Heart left ventricle (tissue), 16 donors: ENCODE data around the gene ANKRD2. TPM values are rescaled to one million over a fixed set of nuclear protein-coding genes. Genes with fewer than 3 reads are reported as not detected.
"Not testable (repeated sequence)": the region's sequence is repeated elsewhere in the genome, so short reads cannot be mapped to it uniquely, and the experiment has no call there.

Experiments used
- ATAC-seq, 4 donors: fragments of 200-7000 bp; cut with Tn5 transposase; one replicate each; pipeline ENCODE4 v1.9.1; 2020 to 2022; ENCODE audit warnings: moderate library complexity in 4 of 4, mild to moderate bottlenecking in 3 of 4, moderate number of reproducible peaks in 1 of 4
- DNase-seq, 5 donors: peaks; one replicate each; pipeline ENCODE4 v3.0.0-alpha.2; 2020
- H3K27ac ChIP-seq, 12 donors: fragments of 200-600 bp; sonication (generic) in 4 of 12; one replicate each; pipeline versions ENCODE4 v1.5.0 to v1.8.0; 2016 to 2022; ENCODE audit warnings: mild to moderate bottlenecking in 2 of 12
- H3K27me3 ChIP-seq, 9 donors: fragments of 200-600 bp; sonication (generic) in 2 of 9; one replicate each; pipeline versions ENCODE4 v1.5.1 to v1.8.0; 2016 to 2022; ENCODE audit warnings: mild to moderate bottlenecking in 3 of 9
- H3K36me3 ChIP-seq, 9 donors: fragments of 200-600 bp; sonication (generic) in 2 of 9; one replicate each; pipeline versions ENCODE4 v1.5.0 to v1.8.0; 2018 to 2022; ENCODE audit warnings: mild to moderate bottlenecking in 2 of 9
- H3K4me1 ChIP-seq, 12 donors: fragments of 200-600 bp; sonication (generic) in 4 of 12; one replicate each; pipeline versions ENCODE4 v1.5.0 to v1.8.0; 2016 to 2022; ENCODE audit warnings: mild to moderate bottlenecking in 3 of 12
- H3K4me3 ChIP-seq, 12 donors: fragments of 200-600 bp; sonication (generic) in 4 of 12; one replicate each; pipeline versions ENCODE4 v1.5.0 to v1.8.0; 2017 to 2022; ENCODE audit warnings: mild to moderate bottlenecking in 9 of 12, moderate library complexity in 4 of 12
- H3K9me3 ChIP-seq, 12 donors: fragments of 200-600 bp; sonication (generic) in 4 of 12; one replicate each; pipeline versions ENCODE4 v1.5.0 to v1.8.0; 2016 to 2022; ENCODE audit warnings: mild to moderate bottlenecking in 1 of 12
- POLR2A ChIP-seq, 2 donors: fragments of 450-650 bp; IDR thresholded peaks; one replicate each; pipeline ENCODE4 v1.6.1; 2017; ENCODE audit warnings: antibody characterized with exemption in 2 of 2, mild to moderate bottlenecking in 2 of 2, moderate library complexity in 2 of 2
- WGBS, 4 donors: extraction: QIAGEN DNeasy Blood & Tissue Kit in 2 of 4; methylation state at CpG; one replicate each; pipeline versions ENCODE4 v1.1.5 to v1.1.7; 2013 to 2018; 5-methylcytosine and 5-hydroxymethylcytosine counted together
- intact Hi-C, 10 donors: fragments of 100-400 bp; cut with DNase I; formaldehyde crosslinking; loops; one replicate each; pipeline versions ENCODE4 v1.11.1 to v1.14.2; 2022
- polyA plus RNA-seq, 2 donors: library from polyadenylated mRNA; stranded (reverse); fragments of 200-250 nt; gene quantifications; one replicate each; pipeline ENCODE4 v1.2.3, GENCODE V29; 2013
- total RNA-seq, 9 donors: library from RNA; depleted of rRNA in 2 of 9; stranded (reverse); fragments of >200 nt in 2 of 9; fragmentation: NEBNext Ultra II Directional in 3 of 9; extraction: Animal tissue kit (Norgen Biotek cat#: 25700) in 3 of 9; gene quantifications; one replicate each; pipeline versions ENCODE4 v1.1.0 to v1.2.4, GENCODE V29; 2016 to 2023
- TF ChIP-seq, protein P1 (sequence below), 12 donors: fragments of 200-600 bp; sonication (generic) in 4 of 12; IDR thresholded peaks; one replicate each; pipeline versions ENCODE4 v1.5.0 to v1.8.0; 2018 to 2022; ENCODE audit warnings: antibody characterized with exemption in 12 of 12, mild to moderate bottlenecking in 5 of 12
- donor health status: ischemic (EF 13 %, LVEDD 7.1; RV severe dilation, severe dysfunction).
- donor health status: healthy with polysubstance abuse.
- donor health status: DM: no; HTN: yes; CAD: no.
- donor health status: DM: no; HTN: no; CAD: no.
- donor health status: ischemic (EF 25% LVEDD 6.9; RV normal size, moderate dysfunction).
- donor health status: ischemic (EF 25% LVEDD 5.7; RV mildly dilated, moderate dysfunction).
- donor health status: healthy.
- donor health status: DM: yes; HTN: yes; CAD: no.
- donor health status: ischemic (EF 35%, LVEDD 5.7; RV mildly dilated, moderate dysfunction).
- donor health status: nonischemic (EF 11% LVEDD 7.7; RV severe dilation, severe dysfunction).
- donor health status: DM: yes; HTN: yes; CAD: no.
- donor health status: PGD.
- donor health status: ischemic (EF 29% LVEDD 5.4; RV normal size, mild dysfunction).
- donor health status: nonischemic (EF 23%, LVEDD 6.1; RV moderate dilation, normal function).

ANKRD2 gene
- total and polyA plus RNA-seq, 11 donors = 56.7 to 2,367 (median 517) TPM

DNA sequence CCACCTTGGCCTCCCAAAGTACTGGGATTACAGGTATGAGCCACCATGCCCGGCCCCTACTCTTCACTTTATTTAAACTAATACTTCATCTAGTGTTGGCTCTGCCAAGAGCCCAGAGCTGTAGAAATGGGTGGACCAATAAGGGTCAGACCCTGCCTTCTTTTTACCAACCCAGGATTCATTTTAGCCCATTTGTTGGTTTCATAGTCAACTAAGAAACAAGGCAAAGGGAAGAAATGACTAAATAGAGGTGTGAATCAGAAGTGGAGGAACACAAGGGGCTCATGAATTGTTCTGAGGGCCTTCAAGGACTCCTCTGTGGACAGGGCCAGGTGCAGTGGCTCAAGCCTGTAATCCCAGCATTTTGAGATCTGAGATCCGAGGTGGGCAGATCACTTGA, 1.1 kb downstream of the ANKRD2 start:
- no peaks in the 10 kb centered on the region for H3K9me3 ChIP-seq
- TF ChIP-seq, protein P1, sequence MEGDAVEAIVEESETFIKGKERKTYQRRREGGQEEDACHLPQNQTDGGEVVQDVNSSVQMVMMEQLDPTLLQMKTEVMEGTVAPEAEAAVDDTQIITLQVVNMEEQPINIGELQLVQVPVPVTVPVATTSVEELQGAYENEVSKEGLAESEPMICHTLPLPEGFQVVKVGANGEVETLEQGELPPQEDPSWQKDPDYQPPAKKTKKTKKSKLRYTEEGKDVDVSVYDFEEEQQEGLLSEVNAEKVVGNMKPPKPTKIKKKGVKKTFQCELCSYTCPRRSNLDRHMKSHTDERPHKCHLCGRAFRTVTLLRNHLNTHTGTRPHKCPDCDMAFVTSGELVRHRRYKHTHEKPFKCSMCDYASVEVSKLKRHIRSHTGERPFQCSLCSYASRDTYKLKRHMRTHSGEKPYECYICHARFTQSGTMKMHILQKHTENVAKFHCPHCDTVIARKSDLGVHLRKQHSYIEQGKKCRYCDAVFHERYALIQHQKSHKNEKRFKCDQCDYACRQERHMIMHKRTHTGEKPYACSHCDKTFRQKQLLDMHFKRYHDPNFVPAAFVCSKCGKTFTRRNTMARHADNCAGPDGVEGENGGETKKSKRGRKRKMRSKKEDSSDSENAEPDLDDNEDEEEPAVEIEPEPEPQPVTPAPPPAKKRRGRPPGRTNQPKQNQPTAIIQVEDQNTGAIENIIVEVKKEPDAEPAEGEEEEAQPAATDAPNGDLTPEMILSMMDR (IDR thresholded peaks at IDR 0.05) = no peak
- no peak for TF ChIP-seq POLR2A (IDR thresholded peaks at IDR 0.05)
- DNase-seq = no peak
- peaks cover 0 to 50% (median 24%) of the 10 kb centered on the region in 12 donors for H3K4me1 ChIP-seq
- intact Hi-C loops = loop anchor here in 9 of 10 donors (1.0 to 5.0 kb wide), 6 partner anchors 23 to 159 kb away; no protein-coding TSS in a partner anchor
- H3K36me3 ChIP-seq = peaks cover 0 to 28% (median 23%) of the 10 kb centered on the region in 9 donors
- ATAC-seq = no peak
- H3K27ac ChIP-seq = peak overlapping the region; percentile 71 to 95 (median 88)
- no peaks in the 10 kb centered on the region for H3K27me3 ChIP-seq
- WGBS, 4 donors = 65 to 83% (median 77%) methylated on average over 2 of the region's 2 CpGs
- H3K4me3 ChIP-seq = peak overlapping the region in 7 of 12 donors; percentile 13 to 43 (median 38)

DNA sequence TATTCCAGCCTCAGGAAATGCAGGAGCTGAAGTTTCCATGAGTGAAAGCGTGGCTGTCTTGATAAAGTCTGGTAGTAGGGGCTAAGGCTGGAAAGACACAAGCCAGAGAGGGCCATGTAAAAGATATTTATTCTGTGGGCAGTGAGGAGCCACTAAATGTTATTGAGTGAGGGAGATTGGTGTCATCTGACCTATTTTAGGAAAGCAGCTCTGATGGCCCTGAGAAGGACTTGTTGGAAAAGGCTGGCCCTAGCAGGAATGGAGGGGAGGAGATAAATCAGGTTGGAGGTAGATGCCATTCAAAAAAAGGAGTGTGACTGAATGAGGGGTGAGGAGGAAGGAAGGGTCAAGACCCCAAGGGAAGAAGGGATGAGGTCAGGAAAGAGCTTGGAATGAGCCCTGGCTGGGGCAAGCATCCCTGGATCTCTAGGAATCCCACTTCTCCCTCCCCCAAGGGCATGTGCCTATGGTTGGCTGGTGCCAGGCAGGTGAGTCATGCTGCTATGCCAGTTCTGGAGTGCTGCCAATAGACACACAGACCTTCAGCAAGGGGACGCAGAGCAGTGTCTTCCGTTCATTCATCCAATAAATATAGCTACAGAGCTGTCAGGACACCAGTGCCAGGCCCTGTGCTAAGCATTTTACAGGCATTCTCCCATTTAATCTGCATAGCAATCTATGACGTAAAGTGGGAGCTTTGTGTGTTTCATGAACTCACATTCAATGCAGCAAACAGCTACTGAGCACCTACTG, 2.0 kb downstream of the ANKRD2 start:
- peak overlapping the region in 4 of 12 donors; percentile 38 to 43 (median 41) for H3K4me3 ChIP-seq
- H3K36me3 ChIP-seq = peaks cover 0 to 20% (median 14%) of the 10 kb centered on the region in 9 donors
- peaks cover 0 to 50% (median 24%) of the 10 kb centered on the region in 12 donors for H3K4me1 ChIP-seq
- H3K27me3 ChIP-seq = no peaks in the 10 kb centered on the region
- TF ChIP-seq, protein P1 (IDR thresholded peaks at IDR 0.05) = no peak
- TF ChIP-seq POLR2A (IDR thresholded peaks at IDR 0.05) = peak in 1 of 2 donors; percentile 13
- peak overlapping the region; percentile 71 to 95 (median 88) for H3K27ac ChIP-seq
- peak; percentile 65 to 75 (median 71) for ATAC-seq
- intact Hi-C loops = loop anchor here in 5 of 10 donors (1.0 to 5.0 kb wide), 4 partner anchors 22 to 158 kb away; no protein-coding TSS in a partner anchor
- WGBS, 4 donors = 38 to 49% (median 42%) methylated on average over 4 of the region's 4 CpGs
- DNase-seq = peak; percentile 74 to 88 (median 78)
- no peaks in the 10 kb centered on the region for H3K9me3 ChIP-seq

DNA sequence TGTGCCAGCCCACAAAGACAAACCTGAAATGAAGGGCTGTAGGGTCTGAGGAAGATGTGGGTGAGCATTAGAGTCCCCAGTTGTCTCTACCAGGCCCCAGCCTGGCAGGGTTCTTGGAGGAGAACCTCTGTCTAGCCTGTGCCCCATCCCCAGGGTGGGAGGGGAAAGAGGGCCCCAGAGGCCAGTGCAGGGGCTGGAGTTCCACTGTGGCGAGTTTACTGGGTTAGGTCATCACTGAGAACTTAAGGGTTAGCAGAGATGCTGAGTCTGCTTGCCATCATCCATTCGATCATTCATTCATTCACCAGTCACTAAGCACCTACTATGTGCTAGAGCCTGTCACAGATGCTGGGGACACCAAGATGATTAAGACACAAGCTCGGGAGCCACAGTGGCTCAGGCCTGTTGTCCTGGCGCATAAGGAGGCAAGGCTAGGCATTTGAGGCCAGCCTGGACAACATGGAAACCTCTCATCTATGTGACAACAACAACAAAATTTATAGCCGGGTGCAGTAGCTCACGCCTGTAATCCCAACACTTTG, 2.6 kb downstream of the ANKRD2 start:
- Histone ChIP-seq H3K27ac (peak overlapping the region; percentile 71 to 95 (median 88)), H3K27me3 (no peaks in the 10 kb centered on the region), H3K4me1 (peaks cover 0 to 50% (median 24%) of the 10 kb centered on the region in 12 donors), H3K36me3 (peaks cover 0 to 13% (median 9%) of the 10 kb centered on the region in 9 donors), H3K4me3 (peak overlapping the region in 1 of 12 donors; percentile 11), H3K9me3 (no peaks in the 10 kb centered on the region)
- intact Hi-C loops = loop anchor here in 1 of 10 donors (2.0 kb wide), 1 partner anchor 22 kb away; no protein-coding TSS in a partner anchor
- TF ChIP-seq, protein P1 (IDR thresholded peaks at IDR 0.05) = no peak
- TF ChIP-seq POLR2A (IDR thresholded peaks at IDR 0.05) = no peak
- 82 to 91% (median 85%) methylated on average over 6 of the region's 6 CpGs for WGBS, 4 donors
- peak in 2 of 4 donors; percentile 4 to 5 for ATAC-seq
- DNase-seq = no peak

DNA sequence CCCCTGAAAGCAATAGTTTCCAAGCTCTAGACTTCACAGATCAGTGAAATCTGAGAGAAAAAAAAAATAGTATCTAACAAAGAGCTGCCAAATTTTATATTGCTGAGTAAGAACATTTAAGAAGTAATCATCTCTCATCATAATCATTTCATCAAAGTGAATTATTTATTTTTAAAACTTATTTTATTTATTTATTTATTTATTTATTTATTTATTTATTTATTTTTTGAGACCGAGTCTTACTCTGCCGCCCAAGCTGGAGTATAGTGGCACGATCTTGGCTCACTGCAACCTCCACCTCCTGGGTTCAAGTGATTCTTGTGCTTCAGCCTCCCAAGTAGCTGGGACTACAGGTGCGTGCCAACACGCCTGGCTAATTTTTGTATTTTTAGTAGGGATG, 3.9 kb downstream of the ANKRD2 start:
- H3K4me3 ChIP-seq, intact Hi-C loops, H3K27me3 ChIP-seq, ATAC-seq, H3K36me3 ChIP-seq, H3K9me3 ChIP-seq, DNase-seq: not testable (repeated sequence)
- Histone ChIP-seq H3K4me1 (peaks cover 0 to 42% (median 16%) of the 10 kb centered on the region in 12 donors), H3K27ac (peak overlapping the region in 9 of 12 donors; percentile 25 to 95 (median 90))
- 51 to 76% (median 65%) methylated on average over 5 of the region's 5 CpGs for WGBS, 4 donors
